ENCODE results near the gene WDR72. TPM values are rescaled to one million over a fixed set of nuclear protein-coding genes. Genes with fewer than 3 reads are reported as not detected.

WDR72 gene
- total RNA-seq, 2 experiments from 2014 or later = not detected

DNA sequence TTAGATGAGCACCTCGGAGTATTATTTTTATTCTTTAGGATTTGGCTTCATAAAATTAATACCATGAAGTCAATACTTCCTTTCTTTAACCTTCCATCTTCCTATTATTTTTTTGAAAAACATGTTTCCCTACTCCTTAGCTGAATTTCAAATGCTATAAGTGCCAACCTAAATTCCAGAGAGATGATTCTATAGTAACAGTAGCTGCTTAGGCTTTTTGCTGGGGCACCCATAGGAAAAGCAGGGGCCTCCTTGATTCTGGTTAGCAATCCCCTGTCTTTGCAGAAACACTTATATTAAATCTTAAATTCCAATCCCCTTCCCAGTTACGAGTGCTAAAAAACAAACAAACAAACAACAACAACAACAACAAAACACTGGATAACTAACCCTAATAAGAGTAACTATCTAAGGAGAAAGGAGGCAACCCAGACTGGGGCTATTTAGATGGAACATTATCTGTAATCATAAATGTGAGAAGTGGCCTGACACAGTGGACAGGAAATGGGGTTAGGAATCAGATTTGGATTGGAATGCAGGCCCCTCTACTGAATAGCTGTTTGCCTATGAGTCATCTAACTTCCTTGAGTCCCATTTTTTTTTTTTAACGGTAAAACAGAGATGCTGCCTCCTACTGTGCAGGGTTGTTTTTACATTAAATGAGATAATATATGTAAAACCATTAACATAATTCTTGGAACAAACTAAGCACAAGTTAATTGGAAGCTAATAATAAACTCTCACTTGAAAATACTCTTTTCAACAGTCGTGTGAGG, 148.1 kb downstream of the WDR72 start:
- ATAC-seq (ENCODE audit: low read depth) = no peak
- POLR2A ChIA-PET = no interaction called here

DNA sequence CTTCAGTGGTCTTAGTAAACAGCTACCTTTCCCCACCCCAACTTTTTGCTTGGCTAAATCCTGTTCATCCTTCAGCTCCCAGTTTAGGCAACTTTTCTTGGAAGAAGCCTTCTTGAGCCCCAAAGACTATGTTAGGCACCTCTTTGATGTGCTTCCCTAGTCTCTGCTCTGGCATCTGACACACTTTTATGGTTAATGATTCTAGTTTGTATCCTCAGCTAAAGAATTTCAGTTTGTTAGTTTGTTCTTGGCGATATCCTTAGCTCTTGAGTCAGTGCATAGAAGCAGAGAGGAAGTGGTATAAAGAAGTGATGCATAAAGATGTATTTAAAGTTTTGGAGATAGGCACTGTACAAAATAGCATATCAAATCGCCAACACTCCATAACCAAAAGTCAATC, 168.4 kb downstream of the WDR72 start:
- Mint-ChIP-seq H3K9me3 (no peaks in the 10 kb centered on the region), H3K36me3 (no peaks in the 10 kb centered on the region), H3K27me3 (no peaks in the 10 kb centered on the region), H3K27ac (no peak overlapping the region), H3K4me1 (no peaks in the 10 kb centered on the region), H3K4me3 (no peak overlapping the region)
- DNase-seq (no peak), ATAC-seq (ENCODE audit: low read depth) (no peak)
- POLR2A ChIA-PET = no interaction called here

More for the DNA sequence above, 148.1 kb downstream of the WDR72 start:
- Mint-ChIP-seq H3K9me3 (no peaks in the 10 kb centered on the region), H3K4me3 (no peak overlapping the region), H3K27ac (no peak overlapping the region), H3K27me3 (no peaks in the 10 kb centered on the region), H3K36me3 (no peaks in the 10 kb centered on the region), H3K4me1 (no peaks in the 10 kb centered on the region)
- DNase-seq = no peak

DNA sequence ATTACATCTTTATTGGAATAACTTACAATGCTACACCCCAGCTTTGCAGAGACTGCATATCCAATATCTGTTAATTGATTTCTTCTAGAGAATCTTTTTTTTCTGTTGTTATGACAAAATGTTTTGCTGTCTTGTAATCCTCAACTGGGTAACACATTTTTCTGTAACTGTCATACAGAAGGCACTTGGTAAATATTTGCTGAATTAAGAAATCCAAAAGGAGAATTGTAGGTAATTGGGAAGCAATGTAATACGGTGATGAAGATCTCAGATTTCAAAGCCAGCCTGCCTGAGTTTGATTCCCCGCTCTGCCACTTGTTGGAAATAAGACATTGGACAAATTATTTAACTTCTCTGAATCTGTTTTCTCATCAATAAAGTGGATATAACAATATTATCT, 169.1 kb downstream of the WDR72 start:
- no peaks in the 10 kb centered on the region for H3K36me3 Mint-ChIP-seq
- H3K27me3 Mint-ChIP-seq = no peaks in the 10 kb centered on the region
- H3K27ac Mint-ChIP-seq = no peak overlapping the region
- H3K9me3 Mint-ChIP-seq = no peaks in the 10 kb centered on the region
- no peak for ATAC-seq (ENCODE audit: low read depth)
- no peaks in the 10 kb centered on the region for H3K4me1 Mint-ChIP-seq
- DNase-seq = no peak
- no peak overlapping the region for H3K4me3 Mint-ChIP-seq
- POLR2A ChIA-PET = no interaction called here

DNA sequence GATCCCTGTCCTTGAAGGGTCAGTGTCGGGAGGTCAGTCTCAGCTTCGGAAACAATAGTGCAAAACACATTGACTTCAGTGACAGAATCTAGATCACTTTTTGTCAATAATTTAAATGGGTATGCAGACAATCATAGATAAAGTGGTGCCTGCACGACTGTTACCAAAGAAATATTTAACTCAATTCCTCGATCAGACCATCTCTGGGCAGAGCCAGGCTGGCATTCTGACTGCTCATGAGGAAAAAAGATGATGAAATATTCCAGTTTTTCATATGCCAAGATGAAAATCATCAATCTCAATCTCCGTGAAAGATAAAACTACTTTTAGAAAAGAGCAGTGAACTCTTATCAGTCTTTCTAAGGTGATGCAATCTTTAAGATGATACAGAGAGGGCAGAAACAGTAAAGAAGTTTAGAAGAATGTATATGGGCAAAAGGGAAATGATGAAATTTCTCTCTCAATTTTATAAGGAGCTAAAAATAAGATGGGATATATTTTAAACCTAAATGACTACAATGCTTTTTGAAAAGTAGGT, 169.9 kb downstream of the WDR72 start:
- H3K27me3 Mint-ChIP-seq = no peaks in the 10 kb centered on the region
- H3K27ac Mint-ChIP-seq = no peak overlapping the region
- no peaks in the 10 kb centered on the region for H3K36me3 Mint-ChIP-seq
- ATAC-seq (ENCODE audit: low read depth) (no peak), DNase-seq (no peak)
- no peak overlapping the region for H3K4me3 Mint-ChIP-seq
- no peaks in the 10 kb centered on the region for H3K9me3 Mint-ChIP-seq
- POLR2A ChIA-PET = no interaction called here
- H3K4me1 Mint-ChIP-seq = no peaks in the 10 kb centered on the region

DNA sequence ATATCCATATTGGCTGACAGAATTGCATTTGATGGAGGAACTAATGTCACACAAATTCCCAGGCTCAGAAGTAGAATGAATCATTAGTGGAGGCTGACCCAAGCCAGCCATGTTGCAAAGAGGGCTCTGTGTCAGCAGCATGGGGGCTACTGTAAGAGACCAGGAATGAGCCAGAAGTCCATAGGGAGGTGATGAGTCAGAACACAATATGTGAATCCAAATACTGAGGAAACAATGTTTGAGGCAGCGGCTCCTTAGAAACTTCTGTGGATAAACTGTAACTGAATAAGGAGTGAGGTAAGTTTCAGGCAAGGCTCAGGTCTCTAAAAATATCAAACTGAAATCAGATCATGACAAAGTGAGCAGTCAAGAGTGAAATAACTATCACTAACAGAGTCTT, 170.7 kb downstream of the WDR72 start:
- ATAC-seq (ENCODE audit: low read depth) (no peak), DNase-seq (no peak)
- H3K4me1 Mint-ChIP-seq = no peaks in the 10 kb centered on the region
- no peak overlapping the region for H3K27ac Mint-ChIP-seq
- POLR2A ChIA-PET = no interaction called here
- H3K36me3 Mint-ChIP-seq = no peaks in the 10 kb centered on the region
- H3K9me3 Mint-ChIP-seq = no peaks in the 10 kb centered on the region
- no peak overlapping the region for H3K4me3 Mint-ChIP-seq
- H3K27me3 Mint-ChIP-seq = no peaks in the 10 kb centered on the region

DNA sequence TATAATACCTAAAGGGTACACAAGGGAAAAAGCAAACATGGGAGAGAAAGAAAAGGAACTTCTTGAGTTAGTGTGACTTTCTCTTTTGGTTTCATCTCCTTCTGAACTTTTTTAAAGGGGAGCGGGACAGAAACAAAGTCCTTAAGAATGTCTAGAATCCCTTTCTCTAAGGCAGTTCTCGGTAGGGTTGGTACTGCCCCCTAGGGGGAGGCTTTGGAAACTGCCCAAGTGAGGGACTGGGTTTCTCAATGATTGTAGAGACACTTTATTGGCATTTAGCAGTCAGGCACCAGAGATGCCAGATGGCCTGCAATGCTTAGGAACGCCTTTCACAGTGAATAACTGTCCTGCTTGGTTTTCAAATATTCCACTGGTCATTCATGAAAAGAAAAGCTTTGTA, 172.7 kb downstream of the WDR72 start:
- no peak for ATAC-seq (ENCODE audit: low read depth)
- H3K27me3 Mint-ChIP-seq = no peaks in the 10 kb centered on the region
- no peak overlapping the region for H3K27ac Mint-ChIP-seq
- no peaks in the 10 kb centered on the region for H3K9me3 Mint-ChIP-seq
- no peaks in the 10 kb centered on the region for H3K4me1 Mint-ChIP-seq
- DNase-seq = no peak
- H3K4me3 Mint-ChIP-seq = no peak overlapping the region
- no peaks in the 10 kb centered on the region for H3K36me3 Mint-ChIP-seq
- POLR2A ChIA-PET = no interaction called here

DNA sequence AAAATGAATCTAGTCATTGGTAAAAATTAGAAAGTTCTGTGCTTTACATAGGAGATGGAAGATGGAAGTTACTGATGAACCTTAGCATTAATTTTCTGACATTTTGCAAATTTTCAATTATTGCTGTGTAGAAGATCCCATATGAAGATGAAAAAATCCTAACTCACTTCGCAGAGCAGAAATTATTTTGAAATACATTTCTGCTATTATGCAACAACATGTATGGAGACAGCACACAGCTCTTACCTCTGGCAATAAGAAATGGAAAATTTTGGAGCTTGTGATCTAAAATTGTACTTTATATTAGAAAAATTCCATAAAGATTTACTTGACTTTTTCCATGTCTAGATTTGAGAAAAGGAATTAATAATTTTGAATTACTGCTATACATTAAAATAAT, 177.9 kb downstream of the WDR72 start:
- ATAC-seq (ENCODE audit: low read depth) (no peak), DNase-seq (no peak)
- no peak overlapping the region for H3K27ac Mint-ChIP-seq
- no peaks in the 10 kb centered on the region for H3K27me3 Mint-ChIP-seq
- H3K4me1 Mint-ChIP-seq = no peaks in the 10 kb centered on the region
- POLR2A ChIA-PET = no interaction called here
- no peaks in the 10 kb centered on the region for H3K36me3 Mint-ChIP-seq
- H3K4me3 Mint-ChIP-seq = no peak overlapping the region
- H3K9me3 Mint-ChIP-seq = no peaks in the 10 kb centered on the region

DNA sequence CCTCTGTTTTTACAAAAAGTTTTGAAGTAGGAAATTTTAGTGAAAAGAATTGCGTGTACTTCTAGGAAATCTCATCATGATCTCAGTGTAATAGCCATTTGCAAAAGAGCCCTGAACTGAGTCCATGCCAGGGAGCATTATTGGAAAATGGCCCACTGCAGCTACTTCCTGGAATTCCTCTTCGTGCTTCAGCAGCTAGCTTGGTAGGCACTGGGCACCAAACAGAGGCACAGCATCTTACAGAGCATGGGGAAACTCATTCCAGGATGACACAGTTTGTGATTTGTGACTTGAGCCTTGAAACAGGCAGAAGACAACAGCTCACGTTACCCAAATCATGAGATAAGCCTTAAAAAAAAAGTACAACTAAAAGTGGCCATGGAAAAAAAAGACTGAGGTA, 179.1 kb downstream of the WDR72 start:
- Mint-ChIP-seq H3K27me3 (no peaks in the 10 kb centered on the region), H3K36me3 (no peaks in the 10 kb centered on the region), H3K27ac (no peak overlapping the region), H3K4me3 (no peak overlapping the region), H3K4me1 (no peaks in the 10 kb centered on the region), H3K9me3 (no peaks in the 10 kb centered on the region)
- no peak for ATAC-seq (ENCODE audit: low read depth)
- no peak for DNase-seq
- POLR2A ChIA-PET = no interaction called here

DNA sequence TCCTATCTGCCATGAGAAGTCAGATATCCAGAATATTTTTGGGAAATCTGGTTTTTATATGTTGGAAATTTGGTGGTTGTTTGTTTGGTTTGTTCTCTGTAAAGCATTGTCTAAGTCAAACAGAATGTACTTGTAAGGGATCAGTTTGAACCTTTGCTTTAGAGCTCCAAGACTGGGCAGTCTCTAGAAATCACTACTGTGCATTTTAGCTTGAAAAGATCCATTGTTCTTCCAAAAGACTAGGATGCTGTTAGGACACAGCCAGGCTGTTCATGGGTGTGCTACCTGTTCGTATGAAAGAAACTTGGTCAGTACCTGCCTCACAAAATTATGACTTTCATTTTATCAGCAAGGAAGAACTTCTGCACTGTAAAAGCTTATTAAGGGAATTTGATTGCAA, 182.6 kb downstream of the WDR72 start:
- Mint-ChIP-seq H3K4me1 (no peaks in the 10 kb centered on the region), H3K36me3 (no peaks in the 10 kb centered on the region), H3K27me3 (no peaks in the 10 kb centered on the region), H3K4me3 (no peak overlapping the region), H3K9me3 (no peaks in the 10 kb centered on the region), H3K27ac (no peak overlapping the region)
- no peak for ATAC-seq (ENCODE audit: low read depth)
- POLR2A ChIA-PET = no interaction called here
- no peak for DNase-seq

DNA sequence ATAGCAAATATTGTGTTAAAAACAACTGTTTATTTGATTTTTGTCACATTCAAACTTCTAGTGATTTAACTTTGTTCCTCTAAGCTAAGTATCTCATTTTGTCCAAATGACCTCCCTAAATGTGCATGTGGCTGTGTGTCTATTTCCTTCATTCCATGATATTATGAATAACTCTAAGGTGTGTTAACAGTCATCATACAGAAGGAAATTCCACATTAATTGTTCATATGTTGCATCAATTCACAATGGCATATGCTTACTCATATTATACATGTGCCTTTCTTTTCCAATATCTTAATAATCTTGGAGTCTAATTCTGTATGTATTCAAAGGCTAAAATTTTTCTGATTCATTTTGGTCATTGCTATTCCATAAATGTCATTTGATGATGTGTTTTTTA, 186.4 kb downstream of the WDR72 start:
- H3K27me3 Mint-ChIP-seq = no peaks in the 10 kb centered on the region
- ATAC-seq (ENCODE audit: low read depth) (no peak), DNase-seq (no peak)
- H3K4me3 Mint-ChIP-seq = no peak overlapping the region
- H3K4me1 Mint-ChIP-seq = no peaks in the 10 kb centered on the region
- H3K27ac Mint-ChIP-seq = no peak overlapping the region
- no peaks in the 10 kb centered on the region for H3K36me3 Mint-ChIP-seq
- POLR2A ChIA-PET = no interaction called here
- no peaks in the 10 kb centered on the region for H3K9me3 Mint-ChIP-seq

DNA sequence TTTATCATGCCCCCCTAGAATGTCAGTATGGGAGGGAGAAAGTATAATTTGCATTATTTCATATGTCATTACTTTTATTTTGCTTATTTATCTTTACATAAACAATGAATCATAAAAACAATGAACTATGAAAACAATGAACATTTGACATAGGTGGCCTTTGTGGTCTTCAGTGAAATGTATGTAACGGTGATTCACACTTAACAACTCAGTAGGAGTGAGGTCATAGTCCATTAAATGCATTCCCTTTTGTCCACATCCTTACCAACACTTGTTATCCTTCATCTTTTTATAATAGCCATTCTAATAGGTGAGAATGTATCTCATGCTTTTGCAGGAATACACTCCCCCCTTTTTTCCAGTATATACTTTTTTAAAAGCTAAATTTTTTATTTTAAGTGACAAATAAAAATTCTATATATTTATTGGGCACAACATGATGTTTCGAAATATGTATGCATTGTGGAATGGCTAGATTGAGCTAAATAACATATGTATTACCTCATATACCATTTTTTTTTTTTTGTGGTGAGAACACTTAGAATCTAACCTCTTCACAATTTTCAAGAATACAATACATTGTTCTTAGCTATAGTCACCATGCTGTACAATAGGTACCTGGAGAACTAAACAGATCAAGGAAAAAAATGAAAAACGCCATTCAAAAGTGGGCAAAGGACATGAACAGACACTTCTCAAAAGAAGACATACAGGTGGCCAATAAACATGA, 189.5 kb downstream of the WDR72 start:
- Mint-ChIP-seq H3K9me3 (no peaks in the 10 kb centered on the region), H3K36me3 (no peaks in the 10 kb centered on the region), H3K27me3 (peaks cover 3% of the 10 kb centered on the region), H3K4me3 (no peak overlapping the region), H3K4me1 (no peaks in the 10 kb centered on the region), H3K27ac (no peak overlapping the region)
- ATAC-seq (ENCODE audit: low read depth) = no peak
- no peak for DNase-seq
- POLR2A ChIA-PET = no interaction called here

DNA sequence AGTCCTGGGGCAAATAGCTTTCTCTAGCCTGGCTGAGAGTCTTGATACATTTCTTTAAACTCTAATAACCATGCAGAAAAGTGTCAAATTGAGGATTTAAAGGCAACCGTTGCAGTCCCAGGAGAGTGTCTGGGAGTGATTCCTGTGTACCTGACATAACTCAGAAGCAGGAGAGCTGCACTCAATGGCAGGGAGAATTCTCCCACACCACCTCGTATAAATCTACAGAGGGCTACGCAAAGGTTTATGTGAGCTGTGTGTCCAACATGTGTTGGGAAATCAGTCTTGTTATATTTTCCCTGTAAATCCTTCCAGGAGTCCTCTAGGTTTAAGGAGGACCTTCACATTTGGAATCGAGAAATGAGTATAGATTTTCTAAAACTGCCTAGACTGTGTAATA, 192.6 kb downstream of the WDR72 start:
- Mint-ChIP-seq H3K36me3 (no peaks in the 10 kb centered on the region), H3K9me3 (no peaks in the 10 kb centered on the region), H3K27ac (no peak overlapping the region), H3K4me3 (no peak overlapping the region), H3K27me3 (peaks cover 3% of the 10 kb centered on the region), H3K4me1 (no peaks in the 10 kb centered on the region)
- ATAC-seq (ENCODE audit: low read depth) = no peak
- POLR2A ChIA-PET = no interaction called here
- no peak for DNase-seq

DNA sequence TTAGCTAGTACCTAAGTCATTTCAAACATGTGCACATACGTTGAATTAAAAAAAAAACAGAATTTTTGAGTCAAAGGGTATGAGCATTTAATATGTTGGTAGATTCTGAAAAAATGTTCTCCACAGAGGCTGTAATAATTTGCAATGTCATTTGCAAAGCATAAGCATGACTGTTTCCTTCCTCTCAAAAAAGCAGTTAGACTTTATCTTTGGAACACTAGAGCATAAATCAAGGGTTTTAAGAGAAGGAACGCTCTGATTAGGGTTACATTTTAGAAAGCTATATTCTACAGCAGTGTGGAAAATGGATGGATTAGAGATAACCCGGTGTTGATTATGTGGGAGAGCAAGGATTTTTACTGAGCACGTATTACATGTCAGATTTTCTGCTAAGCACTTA, 193.7 kb downstream of the WDR72 start:
- no peak for DNase-seq
- no peaks in the 10 kb centered on the region for H3K36me3 Mint-ChIP-seq
- peaks cover 3% of the 10 kb centered on the region for H3K27me3 Mint-ChIP-seq
- H3K9me3 Mint-ChIP-seq = no peaks in the 10 kb centered on the region
- ATAC-seq (ENCODE audit: low read depth) = no peak
- H3K4me1 Mint-ChIP-seq = no peaks in the 10 kb centered on the region
- POLR2A ChIA-PET = no interaction called here
- no peak overlapping the region for H3K4me3 Mint-ChIP-seq
- no peak overlapping the region for H3K27ac Mint-ChIP-seq

DNA sequence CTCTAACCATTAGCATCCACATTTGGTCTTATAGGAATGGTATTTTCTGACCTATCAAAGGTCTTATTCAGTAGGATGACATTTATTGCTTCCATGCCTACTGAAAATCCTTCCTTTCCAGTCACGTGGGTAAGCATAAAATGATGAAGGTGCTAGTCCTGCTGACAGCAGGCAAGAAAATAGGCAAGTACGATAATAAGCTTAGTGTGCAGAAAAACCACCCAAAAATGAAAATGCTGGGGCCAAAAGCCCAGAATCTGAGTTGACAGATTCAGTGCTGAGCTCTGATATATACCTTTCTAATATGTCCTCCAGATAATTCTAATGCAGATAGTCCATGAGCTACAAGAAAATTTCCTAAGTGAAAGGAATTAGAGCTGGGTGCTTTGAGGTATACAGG, 194.8 kb downstream of the WDR72 start:
- Mint-ChIP-seq H3K9me3 (no peaks in the 10 kb centered on the region), H3K36me3 (no peaks in the 10 kb centered on the region), H3K4me1 (no peaks in the 10 kb centered on the region), H3K27ac (no peak overlapping the region), H3K27me3 (peaks cover 3% of the 10 kb centered on the region), H3K4me3 (no peak overlapping the region)
- POLR2A ChIA-PET = no interaction called here
- DNase-seq (no peak), ATAC-seq (ENCODE audit: low read depth) (no peak)
